SKM-1 (cell line): ENCODE measurements around the gene LAYN.

Source experiments
- DNase-seq: peaks from one replicate; lab custom pipeline; 2025; ENCODE audit not compliant: unreplicated experiment; lab: John Stamatoyannopoulos, UW

Gene LAYN

GRCh38 chr11:111591187-111591960, 50.9 kb downstream of the LAYN start:
- DNase-seq = no peak

- DNase-seq = no peak
Observed at GRCh38 chr11:111592491-111592890, 52.0 kb downstream of the LAYN start.

- no peak for DNase-seq
Observed at GRCh38 chr11:111596319-111596718, 55.8 kb downstream of the LAYN start.

GRCh38 chr11:111598148-111598547, 57.6 kb downstream of the LAYN start:
- DNase-seq = no peak

GRCh38 chr11:111598559-111598958, 58.0 kb downstream of the LAYN start:
- no peak for DNase-seq

GRCh38 chr11:111601636-111601978, 61.1 kb downstream of the LAYN start:
- no peak for DNase-seq

- DNase-seq = peak; percentile 96
Observed at GRCh38 chr11:111601979-111602864, 61.7 kb downstream of the LAYN start, which contains the start of gene SIK2. Gene SIK2, plus strand, starts transcription at chr11:111602449. Its CDS starts 115 bp downstream, at chr11:111602564.

GRCh38 chr11:111602865-111603610, 62.5 kb downstream of the LAYN start:
- no peak for DNase-seq

- no peak for DNase-seq
Observed at GRCh38 chr11:111603611-111604130, 63.2 kb downstream of the LAYN start.

GRCh38 chr11:111604392-111605009, 64.0 kb downstream of the LAYN start:
- peak; percentile 49 for DNase-seq

- DNase-seq = no peak
Observed at GRCh38 chr11:111605681-111606080, 65.2 kb downstream of the LAYN start.

GRCh38 chr11:111606986-111607385, 66.5 kb downstream of the LAYN start:
- DNase-seq = no peak

- DNase-seq = no peak
Observed at GRCh38 chr11:111607751-111608150, 67.2 kb downstream of the LAYN start.
